H1 (cell line): Measurements from ENCODE around the gene RNF225. TPM values are rescaled to one million over a fixed set of nuclear protein-coding genes. Genes with fewer than 3 reads are reported as not detected.

ENCODE experiments used
- CTCF ChIA-PET: fragments of 300-600 bp; sonication (Branson Sonifier 250); formaldehyde crosslinking; loops from one replicate; lab custom pipeline; 2021; ENCODE audit not compliant: partially characterized antibody; lab: Charles Lee
- POLR2A ChIA-PET: fragments of 300-600 bp; sonication (Branson Sonifier 250); formaldehyde crosslinking; loops from one replicate; lab custom pipeline; 2021; ENCODE audit warnings: inconsistent platforms; ENCODE audit not compliant: partially characterized antibody; lab: Charles Lee
- DNase-seq, 2 experiments: peaks; one replicate each; pipeline versions ENCODE4 v3.0.0 to v3.0.0-alpha.2; 2010 to 2022; ENCODE audit warnings: low spot score in 2 of 2, low read depth in 1 of 2, mixed read lengths in 1 of 2
- FAIRE-seq: peaks from 2 replicates; lab custom pipeline; 2011; peaks lifted over from hg19 to GRCh38; lab: Jason Lieb, UNC
- H2AFZ ChIP-seq: 2 replicates; pipeline ENCODE4 v1.8.1; 2012; ENCODE audit warnings: low read length, inconsistent platforms
- H2AK5ac ChIP-seq: 2 replicates; pipeline ENCODE4 v1.6.1; 2013; ENCODE audit warnings: low read depth, low read length
- H2BK120ac ChIP-seq: replicated peaks from 2 replicates; pipeline ENCODE3; 2013; ENCODE audit warnings: low read depth, low read length, inconsistent platforms
- H2BK12ac ChIP-seq: 2 replicates; pipeline ENCODE4 v1.6.1; 2013; ENCODE audit warnings: low read depth, low read length
- H2BK15ac ChIP-seq: 2 replicates; pipeline ENCODE4 v1.6.1; 2013; ENCODE audit warnings: low read length
- H2BK20ac ChIP-seq: 2 replicates; pipeline ENCODE4 v1.6.1; 2013; ENCODE audit warnings: low read length
- H2BK5ac ChIP-seq: 2 replicates; pipeline ENCODE4 v1.6.1; 2013; ENCODE audit warnings: low read depth, low read length
- H3K14ac ChIP-seq: 2 replicates; pipeline ENCODE4 v1.6.1; 2013; ENCODE audit warnings: inconsistent platforms; ENCODE audit not compliant: insufficient read length
- H3K18ac ChIP-seq: 2 replicates; pipeline ENCODE4 v1.6.1; 2013; ENCODE audit warnings: low read length; ENCODE audit errors: extremely low read depth
- H3K23ac ChIP-seq: 2 replicates; pipeline ENCODE4 v1.6.1; 2013; ENCODE audit warnings: inconsistent platforms; ENCODE audit not compliant: insufficient read length
- H3K23me2 ChIP-seq: 2 replicates; pipeline ENCODE4 v1.6.1; 2013; ENCODE audit warnings: low read depth, low read length
- H3K27ac ChIP-seq: 2 replicates; pipeline ENCODE4 v1.6.1; 2011; ENCODE audit warnings: low read depth, low read length, inconsistent platforms
- H3K27me3 ChIP-seq, 4 experiments: replicated peaks in 1 of 4; 1 replicate in 1 of 4; 2 replicates in 3 of 4; pipeline versions ENCODE4 v1.6.1 to v1.8.1; 2011 to 2013; ENCODE audit warnings: low read length in 3 of 4, mild to moderate bottlenecking in 3 of 4, inconsistent platforms in 2 of 4, mixed read lengths in 2 of 4, moderate library complexity in 1 of 4; ENCODE audit not compliant: control insufficient read depth in 3 of 4, insufficient read depth in 3 of 4; ENCODE audit errors: extremely low read depth in 1 of 4
- H3K36me3 ChIP-seq, 4 experiments: 2 replicates each; pipeline versions ENCODE4 v1.6.1 to v1.8.1; 2011 to 2013; ENCODE audit warnings: mild to moderate bottlenecking in 4 of 4, low read length in 3 of 4, moderate library complexity in 2 of 4, control low read depth in 1 of 4, inconsistent platforms in 1 of 4; ENCODE audit not compliant: insufficient read depth in 4 of 4, control insufficient read depth in 2 of 4
- H3K4ac ChIP-seq: replicated peaks from 2 replicates; pipeline ENCODE3; 2013; ENCODE audit warnings: low read length, low read depth, mixed read lengths, inconsistent platforms; ENCODE audit not compliant: insufficient read length
- H3K4me1 ChIP-seq, 4 experiments: replicated peaks in 1 of 4; 1 replicate in 1 of 4; 2 replicates in 3 of 4; pipeline versions ENCODE4 v1.6.1 to v1.8.1; 2011 to 2013; ENCODE audit warnings: low read length in 3 of 4, inconsistent platforms in 2 of 4, mixed read lengths in 1 of 4; ENCODE audit not compliant: insufficient read depth in 4 of 4, control insufficient read depth in 3 of 4
- H3K4me2 ChIP-seq, 2 experiments: 2 replicates each; pipeline versions ENCODE4 v1.6.1 to v1.8.1; 2011 to 2013; ENCODE audit warnings: low read depth in 2 of 2, low read length in 2 of 2, control low read depth in 1 of 2, inconsistent platforms in 1 of 2, mild to moderate bottlenecking in 1 of 2; ENCODE audit not compliant: insufficient read depth in 1 of 2
- H3K4me3 ChIP-seq, 4 experiments: fragments of 200-600, 300-600 bp in 1 of 4; sonication (generic), shearing (Covaris generic), sonication (Bioruptor Twin) in 1 of 4; 2 replicates each; pipeline versions ENCODE4 v1.5.1 to v1.8.1; 2011 to 2016; ENCODE audit warnings: low read length in 4 of 4, low read depth in 3 of 4, control low read depth in 2 of 4, inconsistent platforms in 2 of 4, mild to moderate bottlenecking in 2 of 4, mixed read lengths in 1 of 4, moderate library complexity in 1 of 4; ENCODE audit not compliant: insufficient read depth in 2 of 4; ENCODE audit errors: extremely low read depth in 1 of 4
- H3K56ac ChIP-seq: replicated peaks from 2 replicates; pipeline ENCODE3; 2013; ENCODE audit warnings: low read depth, mild to moderate bottlenecking, mixed read lengths, low read length, inconsistent platforms; ENCODE audit not compliant: insufficient read length
- H3K79me1 ChIP-seq: 2 replicates; pipeline ENCODE4 v1.6.1; 2013; ENCODE audit warnings: low read depth, low read length, control low read depth
- H3K79me2 ChIP-seq, 2 experiments: 2 replicates each; pipeline versions ENCODE4 v1.6.1 to v1.8.1; 2012 to 2013; ENCODE audit warnings: low read length in 2 of 2, mild to moderate bottlenecking in 2 of 2, inconsistent platforms in 1 of 2; ENCODE audit not compliant: insufficient read depth in 2 of 2, control insufficient read depth in 1 of 2
- H3K9ac ChIP-seq, 4 experiments: replicated peaks in 1 of 4; 1 replicate in 1 of 4; 2 replicates in 3 of 4; pipeline versions ENCODE4 v1.6.1 to v1.8.1; 2011 to 2013; ENCODE audit warnings: low read depth in 3 of 4, low read length in 3 of 4, control low read depth in 2 of 4, mild to moderate bottlenecking in 2 of 4, moderate library complexity in 2 of 4, inconsistent platforms in 1 of 4; ENCODE audit errors: extremely low read depth in 1 of 4
- H3K9me3 ChIP-seq, 2 experiments: 2 replicates each; pipeline versions ENCODE4 v1.6.1 to v1.8.1; 2012 to 2013; ENCODE audit warnings: mild to moderate bottlenecking in 2 of 2, moderate library complexity in 2 of 2, control low read depth in 1 of 2, inconsistent platforms in 1 of 2, low read depth in 1 of 2, low read length in 1 of 2, mixed read lengths in 1 of 2; ENCODE audit not compliant: insufficient read depth in 2 of 2
- H4K20me1 ChIP-seq, 2 experiments: replicated peaks in 1 of 2; 2 replicates each; pipeline versions ENCODE3 to v1.8.1; 2011 to 2013; ENCODE audit warnings: inconsistent platforms in 2 of 2, low read length in 2 of 2, mild to moderate bottlenecking in 1 of 2; ENCODE audit not compliant: insufficient read depth in 2 of 2, control insufficient read depth in 1 of 2
- H4K5ac ChIP-seq: 2 replicates; pipeline ENCODE4 v1.6.1; 2013; ENCODE audit warnings: low read length, low read depth, mixed read lengths, inconsistent platforms; ENCODE audit not compliant: insufficient read length
- H4K8ac ChIP-seq: 2 replicates; pipeline ENCODE4 v1.8.0; 2013; ENCODE audit warnings: mild to moderate bottlenecking, moderate library complexity, low read length, inconsistent platforms; ENCODE audit not compliant: insufficient read depth; ENCODE audit errors: extremely low read depth
- H4K91ac ChIP-seq: replicated peaks from 2 replicates; pipeline ENCODE3; 2013; ENCODE audit warnings: low read length, mixed read lengths, inconsistent platforms; ENCODE audit not compliant: insufficient read length
- ASH2L ChIP-seq: fragments of 200-600, 300-600 bp; sonication (generic); IDR thresholded peaks from one replicate; pipeline ENCODE4 v1.7.1; 2017; ENCODE audit warnings: low read length
- HDAC2 ChIP-seq, 2 experiments: fragments of 300-600 bp in 1 of 2; sonication (generic) in 1 of 2; IDR thresholded peaks; 2 replicates each; pipeline ENCODE4 v1.6.1; 2011 to 2012; ENCODE audit warnings: low read depth in 2 of 2, low read length in 2 of 2, mild to moderate bottlenecking in 2 of 2, moderate library complexity in 2 of 2, borderline replicate concordance in 1 of 2, inconsistent platforms in 1 of 2
- KDM5A ChIP-seq: fragments of 200-600 bp; IDR thresholded peaks from 2 replicates; pipeline ENCODE4 v1.7.1; 2012; ENCODE audit warnings: mild to moderate bottlenecking, low read length, inconsistent platforms, mixed read lengths
- MAFK ChIP-seq: IDR thresholded peaks from 2 replicates; pipeline ENCODE4 v1.6.1; 2012; ENCODE audit warnings: low read depth, mild to moderate bottlenecking, improper control_type of control experiment, low read length
- NRF1 ChIP-seq: IDR thresholded peaks from 2 replicates; pipeline ENCODE4 v1.6.1; 2011; ENCODE audit warnings: mild to moderate bottlenecking, low read depth, low read length, improper control_type of control experiment
- PHF8 ChIP-seq: fragments of 200-600 bp; sonication (generic); conservative IDR thresholded peaks from 2 replicates; pipeline ENCODE4 v1.7.1; 2012; ENCODE audit warnings: low read depth, mild to moderate bottlenecking, inconsistent platforms, low read length, moderate library complexity
- POLR2A ChIP-seq, 2 experiments: IDR thresholded peaks; 1 replicate in 1 of 2; 2 replicates in 1 of 2; pipeline ENCODE4 v1.6.1; 2011; ENCODE audit warnings: low read depth in 2 of 2, low read length in 2 of 2, mild to moderate bottlenecking in 2 of 2; ENCODE audit errors: control extremely low read depth in 1 of 2
- POU5F1 ChIP-seq: IDR thresholded peaks from 2 replicates; pipeline ENCODE4 v1.6.1; 2011; ENCODE audit warnings: low read depth, mild to moderate bottlenecking, low read length, moderate library complexity
- WGBS, 2 experiments: shearing (Covaris generic) in 1 of 2; methylation state at CpG; one replicate each; pipeline versions ENCODE4 v1.1.6 to v1.1.7; 2013 to 2015; ENCODE audit warnings: low lambda C conversion rate in 2 of 2, mixed read lengths in 2 of 2, inconsistent platforms in 1 of 2, low coverage in 1 of 2, missing lambda C conversion rate in 1 of 2; ENCODE audit not compliant: insufficient replicate concordance in 2 of 2, insufficient coverage in 1 of 2, insufficient read length in 1 of 2; ENCODE audit errors: extremely low coverage in 1 of 2, missing lambda C conversion rate in 1 of 2; 5-methylcytosine and 5-hydroxymethylcytosine counted together
- polyA plus RNA-seq, 7 experiments: library from polyadenylated mRNA; depleted of rRNA in 3 of 7; stranded (reverse) in 5 of 7; unstranded in 2 of 7; fragments of >200 nt in 5 of 7; fragments of 200-250 nt in 2 of 7; gene quantifications; 1 replicate in 5 of 7; 2 replicates in 1 of 7; 4 replicates in 1 of 7; pipeline versions ENCODE4 v1.2.1 to v1.2.3, GENCODE V29; 2011 to 2013; ENCODE audit warnings: missing spikeins in 2 of 7, mixed read lengths in 2 of 7
- total RNA-seq: library from RNA; stranded (reverse); fragmentation: NEBNext Ultra II Directional; extraction: Animal tissue kit (Norgen Biotek cat#: 25700); gene quantifications from 2 replicates; pipeline ENCODE4 v1.2.1, GENCODE V29; 2021

The RNF225 gene
- total and polyA plus RNA-seq, 2 of the 8 experiments (the other 6 are each of a cell fraction or from before 2014, with no cell fraction given): 0.17 to 1.0 TPM

- H2BK5ac ChIP-seq: peak within 1 kb of the TSS; percentile 97
- TF ChIP-seq HDAC2 (IDR thresholded peaks at IDR 0.05; ENCODE audit: borderline replicate concordance in 1 of 2, low read depth in 2 of 2, low read length in 2 of 2) (0 out of 4 replicates have a peak, but pooled peaks of 1 of the 2 experiments have one; percentile 72), PHF8 (peak; percentile 78), MAFK (no peak), POLR2A (IDR thresholded peaks at IDR 0.05; ENCODE audit: control extremely low read depth in 1 of 2, low read depth in 2 of 2, low read length in 2 of 2) (peak; percentile 53 to 93), POU5F1 (no peak), ASH2L (no peak), NRF1 (peak; percentile 77), KDM5A (no peak)
Observed at GRCh38 chr19:58386576-58387337, 8.7 kb upstream of the RNF225 start, which contains the start of gene RPS5. Gene RPS5, plus strand, starts transcription at chr19:58387269. Its CDS starts 869 bp downstream, at chr19:58388138.

More at GRCh38 chr19:58386576-58387337, 8.7 kb upstream of the RNF225 start, which contains the start of gene RPS5:
- H3K9me3 ChIP-seq: no peaks in the 10 kb centered on the region
- H4K5ac ChIP-seq: peak within 1 kb of the TSS; percentile 100
- no peak within 1 kb of the TSS for H2BK20ac ChIP-seq
- ChIA-PET CTCF (no interaction called here), POLR2A (interaction anchor here (0.6 to 5.8 kb wide), 13 partner anchors 9 to 168 kb away, joined by 3 to 78 read pairs (median 6); partner anchors contain the start of genes CHMP2A, RNF225, ZBTB45 and ZNF497)
- H2AFZ ChIP-seq: no peak within 1 kb of the TSS; the same call in 1 of the 2 replicates
- peak within 1 kb of the TSS; percentile 99 for H3K56ac ChIP-seq
- peaks cover 10 to 13% of the 10 kb centered on the region in 2 experiments for H4K20me1 ChIP-seq
- H3K4me3 ChIP-seq: peak within 1 kb of the TSS; percentile 82 to 99 (median 92)
- no peaks in the 10 kb centered on the region for H3K27me3 ChIP-seq
- peaks cover 7 to 31% (median 23%) of the 10 kb centered on the region in 4 experiments for H3K36me3 ChIP-seq
- DNase-seq (peak; percentile 93 to 95), FAIRE-seq (peak; percentile 91)
- H4K91ac ChIP-seq: peak within 1 kb of the TSS; percentile 99
- peak within 1 kb of the TSS; percentile 95 to 99 for H3K4me2 ChIP-seq
- H2BK12ac ChIP-seq: no peak within 1 kb of the TSS
- H3K27ac ChIP-seq: peak within 1 kb of the TSS; percentile 94
- H3K14ac ChIP-seq: peak within 1 kb of the TSS; percentile 66
- peak within 1 kb of the TSS; percentile 89 to 95 (median 92) for H3K9ac ChIP-seq
- peak within 1 kb of the TSS; percentile 86 for H2BK120ac ChIP-seq
- H3K79me2 ChIP-seq: peaks cover 6 to 40% of the 10 kb centered on the region in 2 experiments
- H2AK5ac ChIP-seq: peak within 1 kb of the TSS; percentile 79; the same call in 1 of the 2 replicates
- H3K4me1 ChIP-seq: peaks cover 0 to 15% (median 9%) of the 10 kb centered on the region in 4 experiments; a peak in 6 of 7 replicates
- WGBS, 2 experiments: 1% methylated on average over 52 of the region's 64 CpGs; no CpG with 5 or more reads in 1 of the 2 experiments
- H3K79me1 ChIP-seq: peaks cover 4% of the 10 kb centered on the region; the same call in 1 of the 2 replicates
- H3K4ac ChIP-seq: peak within 1 kb of the TSS; percentile 99
- H4K8ac ChIP-seq: peak within 1 kb of the TSS; percentile 99
- H3K23ac ChIP-seq: no peak within 1 kb of the TSS
- peaks cover 19% of the 10 kb centered on the region for H3K23me2 ChIP-seq
- H3K18ac ChIP-seq: peak within 1 kb of the TSS; percentile 95
- H2BK15ac ChIP-seq: peak within 1 kb of the TSS; percentile 46; the same call in 1 of the 2 replicates
